Fibroblast of lung (primary cell): ENCODE measurements around the gene C21orf91.

ENCODE experiments used
- EZH2 ChIP-seq: IDR thresholded peaks from 2 replicates; pipeline ENCODE4 v1.5.1; 2012; ENCODE audit warnings: low read length, control low read depth, mild to moderate bottlenecking; ENCODE audit errors: missing control alignments
- TF ChIP-seq, protein P1 (sequence below), 2 donors: IDR thresholded peaks in 1 of 2; conservative IDR thresholded peaks in 1 of 2; 1 replicate in 1 of 2; 2 replicates in 1 of 2; pipeline ENCODE4 v1.5.1; 2011 to 2012; ENCODE audit warnings: low read length in 2 of 2, control low read depth in 1 of 2, inconsistent platforms in 1 of 2, low read depth in 1 of 2, mild to moderate bottlenecking in 1 of 2

DNA sequence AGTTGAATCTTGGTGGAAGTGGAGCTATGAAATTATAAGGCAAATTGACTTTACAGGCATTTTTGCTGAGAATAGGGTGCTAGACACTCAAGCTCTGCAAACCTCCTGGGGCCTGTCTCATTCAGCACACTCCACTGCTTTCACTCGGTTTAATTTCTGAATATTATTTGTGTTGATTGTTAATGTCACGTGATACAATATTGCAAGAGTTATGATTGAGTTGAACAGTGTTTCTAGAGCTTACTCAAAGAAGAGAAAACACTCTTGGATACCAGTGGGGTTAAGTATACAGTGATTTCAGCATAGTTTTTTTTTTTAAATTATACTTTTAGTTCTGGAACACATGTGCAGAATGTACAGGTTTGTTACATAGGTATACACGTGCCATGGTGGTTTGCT is 49.7 kb downstream of the C21orf91 start:
- TF ChIP-seq, protein P1, sequence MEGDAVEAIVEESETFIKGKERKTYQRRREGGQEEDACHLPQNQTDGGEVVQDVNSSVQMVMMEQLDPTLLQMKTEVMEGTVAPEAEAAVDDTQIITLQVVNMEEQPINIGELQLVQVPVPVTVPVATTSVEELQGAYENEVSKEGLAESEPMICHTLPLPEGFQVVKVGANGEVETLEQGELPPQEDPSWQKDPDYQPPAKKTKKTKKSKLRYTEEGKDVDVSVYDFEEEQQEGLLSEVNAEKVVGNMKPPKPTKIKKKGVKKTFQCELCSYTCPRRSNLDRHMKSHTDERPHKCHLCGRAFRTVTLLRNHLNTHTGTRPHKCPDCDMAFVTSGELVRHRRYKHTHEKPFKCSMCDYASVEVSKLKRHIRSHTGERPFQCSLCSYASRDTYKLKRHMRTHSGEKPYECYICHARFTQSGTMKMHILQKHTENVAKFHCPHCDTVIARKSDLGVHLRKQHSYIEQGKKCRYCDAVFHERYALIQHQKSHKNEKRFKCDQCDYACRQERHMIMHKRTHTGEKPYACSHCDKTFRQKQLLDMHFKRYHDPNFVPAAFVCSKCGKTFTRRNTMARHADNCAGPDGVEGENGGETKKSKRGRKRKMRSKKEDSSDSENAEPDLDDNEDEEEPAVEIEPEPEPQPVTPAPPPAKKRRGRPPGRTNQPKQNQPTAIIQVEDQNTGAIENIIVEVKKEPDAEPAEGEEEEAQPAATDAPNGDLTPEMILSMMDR (conservative IDR thresholded peaks at IDR 0.05 in 1 of 2, IDR thresholded peaks at IDR 0.05 in 1 of 2; ENCODE audit: low read depth in 1 of 2, low read length in 2 of 2): no peak
- TF ChIP-seq EZH2: no peak
